GM21381 (cell line): Measurements from ENCODE around the gene ZAR1.

ENCODE experiments used
- ATAC-seq: cut with Tn5 transposase; IDR thresholded peaks from one replicate; pipeline ENCODE4 v1.9.1; 2021; ENCODE audit warnings: mild to moderate bottlenecking, moderate library complexity; ENCODE audit not compliant: unreplicated experiment

The ZAR1 gene

GRCh38 chr4:48489683-48490011, 405 bp upstream of the ZAR1 start:
- no peak for ATAC-seq

DNA sequence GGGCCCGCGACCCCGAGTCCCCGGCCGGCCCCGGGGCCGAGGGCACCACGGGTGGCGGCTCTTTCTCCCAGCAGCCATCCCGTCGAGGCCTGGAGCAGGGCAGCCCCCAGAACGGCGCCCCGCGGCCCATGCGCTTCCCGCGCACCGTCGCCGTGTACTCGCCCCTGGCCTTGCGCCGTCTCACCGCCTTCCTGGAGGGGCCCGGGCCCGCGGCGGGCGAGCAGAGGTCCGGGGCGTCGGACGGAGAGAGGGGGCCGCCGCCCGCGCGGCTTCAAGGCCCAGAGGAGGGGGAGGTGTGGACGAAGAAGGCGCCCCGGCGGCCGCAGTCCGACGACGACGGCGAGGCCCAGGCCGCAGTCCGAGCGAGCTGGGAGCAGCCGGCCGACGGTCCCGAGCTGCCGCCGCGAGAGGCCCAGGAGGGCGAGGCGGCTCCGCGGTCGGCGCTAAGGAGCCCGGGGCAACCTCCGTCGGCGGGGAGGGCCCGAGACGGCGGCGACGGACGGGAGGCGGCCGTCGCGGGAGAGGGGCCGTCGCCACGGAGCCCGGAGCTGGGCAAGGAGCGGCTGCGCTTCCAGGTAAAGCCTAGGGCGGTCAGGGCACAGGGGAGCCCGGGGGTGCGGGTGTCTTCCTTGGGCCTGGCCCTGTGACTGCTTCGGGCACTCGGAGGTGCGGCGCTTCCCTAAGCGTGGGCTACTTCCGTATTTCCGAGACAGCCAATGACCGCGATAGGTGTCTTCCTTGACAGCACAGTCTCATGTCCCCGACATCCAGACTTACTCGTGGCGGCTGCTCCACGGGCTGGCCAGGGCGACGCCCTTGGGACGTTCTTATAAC, 845 bp downstream of the ZAR1 start:
- no peak for ATAC-seq

- no peak for ATAC-seq
Observed at GRCh38 chr4:48491514-48492176, 1.6 kb downstream of the ZAR1 start.

GRCh38 chr4:48493452-48494100, 3.5 kb downstream of the ZAR1 start:
- ATAC-seq: no peak

GRCh38 chr4:48495941-48496340, 5.9 kb downstream of the ZAR1 start:
- no peak for ATAC-seq

- ATAC-seq: no peak
Observed at GRCh38 chr4:48498895-48499294, 8.8 kb downstream of the ZAR1 start.

DNA sequence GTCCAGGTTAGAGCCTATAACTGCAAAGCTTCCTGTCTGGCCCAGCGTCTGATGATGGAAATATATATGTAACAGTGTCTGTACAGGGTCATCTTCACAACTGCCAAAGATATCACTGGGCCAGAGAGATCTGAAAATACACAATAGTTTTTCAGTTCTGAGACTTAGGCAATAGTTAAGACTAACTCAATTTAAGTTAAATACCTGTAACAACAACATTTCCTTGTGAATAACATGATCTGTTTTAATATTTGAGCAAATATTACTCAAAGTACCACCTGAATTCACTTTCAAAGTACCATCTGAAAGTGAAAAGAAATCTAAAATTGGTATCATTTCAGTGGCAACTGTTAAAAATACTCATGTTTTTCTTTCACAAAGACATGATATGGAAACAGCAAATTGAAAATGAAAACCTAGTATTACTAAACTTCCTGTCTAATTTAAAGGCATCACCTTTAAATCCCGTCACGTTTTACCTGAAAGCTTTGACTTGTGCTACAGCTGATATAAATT, 9.6 kb downstream of the ZAR1 start:
- ATAC-seq: peak; percentile 80

DNA sequence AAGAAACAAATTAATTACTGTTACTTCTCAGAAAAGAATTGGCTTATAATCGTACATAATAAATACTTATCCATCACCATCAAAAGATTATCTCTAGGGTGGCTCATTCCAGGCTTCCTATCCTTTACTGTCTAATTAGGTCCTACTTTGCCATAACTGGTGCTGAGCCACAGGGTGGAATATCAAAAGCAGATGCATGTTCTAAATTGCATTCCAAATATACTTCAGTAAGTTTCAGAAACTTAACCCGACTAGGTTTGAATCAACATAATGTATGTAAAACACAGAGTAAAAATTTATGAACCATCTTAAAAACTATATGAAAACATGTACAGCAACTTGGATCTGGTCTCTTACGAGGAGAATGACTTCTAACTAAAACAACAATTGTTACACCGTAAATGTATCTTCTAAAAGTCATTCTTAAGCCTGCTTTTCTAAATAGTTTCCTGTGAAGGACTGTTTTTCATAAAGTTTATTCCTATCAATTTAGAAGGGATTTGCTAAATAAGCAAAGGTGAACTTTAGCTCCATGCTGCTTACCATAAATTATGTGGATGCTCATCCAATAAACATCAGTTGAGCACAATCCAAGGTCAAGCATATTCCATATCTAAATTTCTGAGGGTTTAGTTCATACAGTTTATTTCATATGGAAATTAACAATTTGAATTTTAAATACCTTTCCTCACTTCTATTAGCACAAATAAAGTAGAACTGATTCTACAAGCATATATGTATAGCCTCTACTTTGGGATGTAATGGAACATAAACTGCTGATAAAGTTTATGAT, 13.4 kb downstream of the ZAR1 start:
- no peak for ATAC-seq

DNA sequence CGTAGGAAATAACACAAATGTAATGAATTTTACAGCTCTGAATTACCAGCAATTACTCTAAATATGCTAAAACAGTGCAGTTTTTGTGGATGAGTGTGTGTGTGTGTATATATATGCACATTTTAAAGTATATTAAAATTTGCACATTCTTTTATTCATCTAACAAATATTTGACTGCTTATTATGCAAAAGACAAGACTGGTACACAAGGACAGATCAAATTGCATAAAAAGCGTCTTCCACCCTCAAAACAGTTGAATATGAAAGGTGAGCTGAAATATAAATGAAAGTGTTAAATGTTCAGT, 13.9 kb downstream of the ZAR1 start:
- ATAC-seq: no peak

DNA sequence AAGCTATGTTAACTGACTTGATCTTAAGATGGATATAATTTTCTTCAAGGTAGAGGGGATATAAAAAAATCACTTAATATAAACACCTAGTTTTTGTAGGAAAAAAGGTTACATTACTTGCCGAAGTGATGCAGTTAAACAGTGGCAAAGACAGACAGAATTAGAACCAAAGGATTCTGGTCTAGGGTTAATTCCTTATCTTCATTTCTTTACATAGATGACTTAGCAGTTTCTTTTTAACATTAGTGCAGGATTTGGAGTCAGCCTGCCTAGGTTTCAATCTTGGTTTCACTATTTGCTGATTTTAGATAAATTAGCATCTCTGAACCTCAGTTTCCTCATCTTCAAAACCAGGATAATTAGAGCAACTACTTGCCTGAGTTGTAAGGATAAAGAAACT, 14.3 kb downstream of the ZAR1 start:
- ATAC-seq: no peak

DNA sequence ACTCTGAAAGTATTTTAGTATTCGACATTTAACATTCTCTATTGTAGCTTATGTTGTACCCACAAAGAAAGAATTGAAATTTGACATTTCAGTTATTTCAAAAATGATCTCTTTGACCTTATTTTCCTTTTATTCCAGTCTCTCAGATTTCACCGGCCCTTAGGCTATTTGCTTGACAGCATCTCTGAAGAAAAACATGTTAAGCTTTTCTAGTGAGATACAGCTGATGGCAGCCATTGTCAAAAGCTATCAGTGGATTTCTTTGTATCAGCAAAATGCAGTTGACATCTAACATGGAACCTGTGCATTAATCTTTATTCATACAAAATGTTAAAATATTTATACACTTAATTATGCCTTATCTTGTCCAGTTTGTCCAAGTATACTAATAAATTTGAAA, 16.7 kb downstream of the ZAR1 start:
- no peak for ATAC-seq

- no peak for ATAC-seq
Observed at GRCh38 chr4:48509543-48509942, 19.5 kb downstream of the ZAR1 start.

- ATAC-seq: no peak
Observed at GRCh38 chr4:48518143-48518542, 28.1 kb downstream of the ZAR1 start.

DNA sequence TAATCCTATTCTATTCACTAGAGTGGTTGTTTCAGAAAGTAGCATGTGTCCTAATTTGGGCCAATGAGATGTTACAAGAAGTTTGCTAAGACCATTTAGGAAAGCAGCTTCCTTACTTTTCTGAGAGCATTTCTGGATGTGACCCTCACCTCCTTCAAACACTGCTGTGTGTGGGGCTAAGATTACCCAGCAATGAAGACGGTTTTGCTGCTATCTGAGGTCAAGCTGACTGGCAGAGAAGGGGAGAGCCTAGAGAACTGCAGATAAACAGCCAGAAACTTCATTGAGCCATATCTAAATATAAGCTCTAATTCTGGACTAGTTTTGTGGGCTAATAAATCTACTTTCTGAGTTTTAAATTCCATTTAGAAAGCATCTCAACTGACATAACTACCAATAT, 36.4 kb downstream of the ZAR1 start:
- ATAC-seq: no peak

GRCh38 chr4:48538358-48538757, 48.3 kb downstream of the ZAR1 start:
- no peak for ATAC-seq

DNA sequence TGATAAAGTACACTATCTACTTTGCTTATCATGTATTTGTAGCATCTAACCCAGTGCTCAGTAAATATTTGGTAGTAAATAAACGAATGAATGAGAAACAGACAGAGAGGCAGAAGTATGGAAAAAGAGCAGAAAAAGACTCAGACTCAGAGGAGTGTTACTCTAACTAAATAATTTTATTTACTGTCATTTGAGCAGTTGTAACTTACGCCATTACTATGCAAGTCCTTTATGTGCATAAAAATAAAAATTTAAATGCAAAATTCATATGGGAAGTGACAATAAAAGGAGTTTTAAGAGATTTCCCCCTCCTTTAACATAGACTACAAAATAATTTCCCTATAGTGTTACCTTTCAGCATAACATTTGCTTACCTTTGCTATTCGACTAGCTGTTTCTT, 49.5 kb downstream of the ZAR1 start:
- no peak for ATAC-seq

GRCh38 chr4:48542888-48543287, 52.8 kb downstream of the ZAR1 start:
- no peak for ATAC-seq

DNA sequence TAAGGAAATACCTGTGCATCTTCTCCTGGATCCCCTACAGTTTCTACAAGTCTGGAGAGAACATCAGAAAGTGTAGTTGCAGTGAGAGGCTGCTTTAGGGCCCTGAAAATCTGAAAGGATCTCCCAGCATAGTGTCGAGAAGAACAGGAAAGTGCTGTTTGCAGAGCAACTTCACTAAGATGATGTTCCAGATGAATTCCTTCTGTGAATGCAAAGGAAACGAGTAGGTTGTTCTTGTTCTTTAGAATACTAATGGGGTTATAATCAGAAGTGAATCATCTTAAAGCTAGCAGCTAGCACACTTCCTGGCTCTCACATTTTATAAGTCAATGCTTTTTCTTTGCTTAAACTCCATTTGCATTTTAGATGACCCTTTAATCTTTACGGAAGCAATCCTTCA, 53.7 kb downstream of the ZAR1 start:
- no peak for ATAC-seq
